ENCODE measurements around the gene GNG13. TPM values are rescaled to one million over a fixed set of nuclear protein-coding genes. Genes with fewer than 3 reads are reported as not detected.

Gene GNG13
- total RNA-seq, 2 donors from 2014 or later = not detected

GRCh38 chr16:796296-797119, 4.0 kb downstream of the GNG13 start:
- H3K9me3 ChIP-seq = no peaks in the 10 kb centered on the region
- H3K27ac ChIP-seq = no peak overlapping the region
- ATAC-seq (no peak), DNase-seq (no peak)
- TF ChIP-seq, protein P1, sequence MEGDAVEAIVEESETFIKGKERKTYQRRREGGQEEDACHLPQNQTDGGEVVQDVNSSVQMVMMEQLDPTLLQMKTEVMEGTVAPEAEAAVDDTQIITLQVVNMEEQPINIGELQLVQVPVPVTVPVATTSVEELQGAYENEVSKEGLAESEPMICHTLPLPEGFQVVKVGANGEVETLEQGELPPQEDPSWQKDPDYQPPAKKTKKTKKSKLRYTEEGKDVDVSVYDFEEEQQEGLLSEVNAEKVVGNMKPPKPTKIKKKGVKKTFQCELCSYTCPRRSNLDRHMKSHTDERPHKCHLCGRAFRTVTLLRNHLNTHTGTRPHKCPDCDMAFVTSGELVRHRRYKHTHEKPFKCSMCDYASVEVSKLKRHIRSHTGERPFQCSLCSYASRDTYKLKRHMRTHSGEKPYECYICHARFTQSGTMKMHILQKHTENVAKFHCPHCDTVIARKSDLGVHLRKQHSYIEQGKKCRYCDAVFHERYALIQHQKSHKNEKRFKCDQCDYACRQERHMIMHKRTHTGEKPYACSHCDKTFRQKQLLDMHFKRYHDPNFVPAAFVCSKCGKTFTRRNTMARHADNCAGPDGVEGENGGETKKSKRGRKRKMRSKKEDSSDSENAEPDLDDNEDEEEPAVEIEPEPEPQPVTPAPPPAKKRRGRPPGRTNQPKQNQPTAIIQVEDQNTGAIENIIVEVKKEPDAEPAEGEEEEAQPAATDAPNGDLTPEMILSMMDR (IDR thresholded peaks at IDR 0.05) = no peak
- TF ChIP-seq POLR2A (IDR thresholded peaks at IDR 0.05) = no peak
- no peaks in the 10 kb centered on the region for H3K36me3 ChIP-seq (replicated peaks in 1 of 2; ENCODE audit: insufficient read depth in 1 of 2, low read depth in 2 of 2)
- intact Hi-C loops (cut with DNase I) = no loop called here
- H3K4me1 ChIP-seq = no peaks in the 10 kb centered on the region
- H3K27me3 ChIP-seq = peaks cover 0 to 12% of the 10 kb centered on the region in 2 donors
- WGBS, 2 donors = 93 to 98% methylated on average over 19 to 38 of the region's 38 CpGs
- no peak overlapping the region for H3K4me3 ChIP-seq

- Histone ChIP-seq H3K9me3 (no peaks in the 10 kb centered on the region), H3K27me3 (peaks cover 0 to 4% of the 10 kb centered on the region in 2 donors), H3K4me1 (no peaks in the 10 kb centered on the region), H3K36me3 (replicated peaks in 1 of 2; ENCODE audit: insufficient read depth in 1 of 2, low read depth in 2 of 2) (no peaks in the 10 kb centered on the region), H3K27ac (no peak overlapping the region), H3K4me3 (no peak overlapping the region)
- DNase-seq = no peak
- no peak for ATAC-seq
- no peak for TF ChIP-seq POLR2A (IDR thresholded peaks at IDR 0.05)
- TF ChIP-seq, protein P1 (IDR thresholded peaks at IDR 0.05) = no peak
- intact Hi-C loops (cut with DNase I) = no loop called here
- 77 to 80% methylated on average over 17 to 28 of the region's 33 CpGs for WGBS, 2 donors
Observed at GRCh38 chr16:795580-796229, 4.8 kb downstream of the GNG13 start.

GRCh38 chr16:794853-795466, 5.6 kb downstream of the GNG13 start:
- no peaks in the 10 kb centered on the region for H3K36me3 ChIP-seq (replicated peaks in 1 of 2; ENCODE audit: insufficient read depth in 1 of 2, low read depth in 2 of 2)
- DNase-seq (no peak), ATAC-seq (no peak)
- no peaks in the 10 kb centered on the region for H3K27me3 ChIP-seq
- H3K4me1 ChIP-seq = no peaks in the 10 kb centered on the region
- WGBS, 2 donors = 75 to 83% methylated on average over 4 to 25 of the region's 31 CpGs
- H3K4me3 ChIP-seq = no peak overlapping the region
- H3K27ac ChIP-seq = no peak overlapping the region
- H3K9me3 ChIP-seq = no peaks in the 10 kb centered on the region
- no peak for TF ChIP-seq POLR2A (IDR thresholded peaks at IDR 0.05)
- TF ChIP-seq, protein P1 (IDR thresholded peaks at IDR 0.05) = no peak
- intact Hi-C loops (cut with DNase I) = no loop called here

- no peak for TF ChIP-seq POLR2A (IDR thresholded peaks at IDR 0.05)
- TF ChIP-seq, protein P1 (IDR thresholded peaks at IDR 0.05) = no peak
- Histone ChIP-seq H3K4me1 (peaks cover 2% of the 10 kb centered on the region), H3K4me3 (no peak overlapping the region), H3K27me3 (no peaks in the 10 kb centered on the region), H3K27ac (no peak overlapping the region), H3K36me3 (replicated peaks in 1 of 2; ENCODE audit: insufficient read depth in 1 of 2, low read depth in 2 of 2) (no peaks in the 10 kb centered on the region), H3K9me3 (no peaks in the 10 kb centered on the region)
- intact Hi-C loops (cut with DNase I) = no loop called here
- DNase-seq (no peak), ATAC-seq (no peak)
- 89 to 93% methylated on average over 25 to 40 of the region's 40 CpGs for WGBS, 2 donors
Observed at GRCh38 chr16:794091-794822, 6.3 kb downstream of the GNG13 start.

Measured in body of pancreas (tissue), 4 donors.